ENCODE measurements around the gene WIPF2.

WIPF2 gene

DNA sequence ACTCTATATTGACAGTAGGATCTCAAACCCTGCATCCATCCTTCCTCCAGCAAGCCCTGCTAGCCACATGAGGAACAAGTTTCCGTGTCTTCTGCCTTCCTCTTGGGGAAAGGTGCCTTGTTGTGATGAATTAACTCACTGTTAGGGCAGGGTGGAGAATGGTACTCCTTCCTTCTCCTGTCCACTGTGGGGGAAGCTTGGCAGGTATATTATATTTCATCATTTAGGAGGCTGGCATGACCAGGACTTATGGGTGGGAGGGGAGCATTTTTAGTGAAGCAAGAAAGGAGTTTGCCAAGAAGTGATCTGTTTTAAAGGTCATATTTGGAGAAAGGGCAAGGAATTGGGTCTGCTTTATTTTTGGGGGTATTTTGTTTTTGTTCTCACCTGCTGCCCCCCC lies 59.3 kb downstream of the WIPF2 start:
- Histone ChIP-seq H3K4me3 (ENCODE audit: insufficient read length, low read depth) (no peak overlapping the region), H3K9ac (ENCODE audit: insufficient read length, low read depth) (no peak overlapping the region), H3K4me1 (ENCODE audit: insufficient read depth, insufficient read length) (no peaks in the 10 kb centered on the region), H3K36me3 (ENCODE audit: insufficient read depth, insufficient read length, low read length) (peaks cover 72% of the 10 kb centered on the region), H3K27me3 (ENCODE audit: insufficient read depth, insufficient read length) (no peaks in the 10 kb centered on the region), H3K9me3 (ENCODE audit: insufficient read depth, low read length) (no peaks in the 10 kb centered on the region)
- DNase-seq (ENCODE audit: low read depth, low spot score) = no peak
- no peak for TF ChIP-seq ZNF274 (IDR thresholded peaks at IDR 0.05; ENCODE audit: low read depth, low read length)
- TF ChIP-seq YY1 (IDR thresholded peaks at IDR 0.05; ENCODE audit: insufficient read depth, insufficient read length) = no peak

DNA sequence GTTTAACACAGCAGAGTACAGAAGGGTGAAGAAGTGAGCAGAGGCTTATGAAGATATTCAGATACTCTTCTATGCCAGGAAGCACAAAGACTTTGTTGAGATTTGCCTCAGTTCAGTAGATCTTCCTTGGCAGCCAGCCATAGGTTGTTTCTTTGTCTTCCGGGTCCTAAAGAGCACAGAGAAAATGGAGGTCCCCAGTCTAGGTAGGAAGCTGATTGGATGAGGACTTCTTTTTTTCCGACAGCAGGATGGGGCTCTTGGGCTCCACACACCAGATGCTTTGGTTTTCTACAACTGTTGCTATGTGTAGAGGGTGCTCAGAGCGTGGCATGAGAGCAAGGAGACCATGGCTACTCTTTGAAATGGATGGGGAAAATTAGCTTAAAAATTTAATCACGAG lies 60.3 kb downstream of the WIPF2 start:
- H3K9me3 ChIP-seq (ENCODE audit: insufficient read depth, low read length) = no peaks in the 10 kb centered on the region
- TF ChIP-seq ZNF274 (IDR thresholded peaks at IDR 0.05; ENCODE audit: low read depth, low read length) = no peak
- TF ChIP-seq YY1 (IDR thresholded peaks at IDR 0.05; ENCODE audit: insufficient read depth, insufficient read length) = no peak
- TF ChIP-seq SUZ12 (IDR thresholded peaks at IDR 0.05; ENCODE audit: extremely low read depth, insufficient read depth, insufficient read length) = no peak
- H3K27me3 ChIP-seq (ENCODE audit: insufficient read depth, insufficient read length) = no peaks in the 10 kb centered on the region
- no peaks in the 10 kb centered on the region for H3K4me1 ChIP-seq (ENCODE audit: insufficient read depth, insufficient read length)
- no peak overlapping the region for H3K4me3 ChIP-seq (ENCODE audit: insufficient read length, low read depth)
- no peak overlapping the region for H3K9ac ChIP-seq (ENCODE audit: insufficient read length, low read depth)
- peaks cover 62% of the 10 kb centered on the region for H3K36me3 ChIP-seq (ENCODE audit: insufficient read depth, insufficient read length, low read length)
- no peak for DNase-seq (ENCODE audit: low read depth, low spot score)

DNA sequence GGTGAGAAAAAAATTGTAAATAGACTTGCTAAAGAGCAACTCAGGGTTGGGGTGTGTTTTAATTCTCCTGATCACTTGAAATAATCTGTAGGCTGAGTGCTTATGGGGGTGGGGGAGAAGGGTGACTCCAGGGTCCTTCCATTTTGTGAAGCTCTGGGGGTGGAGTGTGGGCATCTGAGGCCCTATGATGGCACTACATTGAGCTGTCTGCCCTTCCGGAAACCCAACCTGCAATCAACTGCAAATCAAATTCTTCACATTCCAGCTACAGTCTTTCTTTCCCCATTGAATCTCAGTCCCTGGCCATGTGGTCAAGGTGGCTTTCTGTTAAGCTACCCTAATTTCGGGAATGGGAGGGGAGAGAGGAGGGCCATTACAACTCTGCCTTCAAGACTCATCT lies 62.6 kb downstream of the WIPF2 start:
- Histone ChIP-seq H3K4me1 (ENCODE audit: insufficient read depth, insufficient read length) (no peaks in the 10 kb centered on the region), H3K9me3 (ENCODE audit: insufficient read depth, low read length) (no peaks in the 10 kb centered on the region), H3K27me3 (ENCODE audit: insufficient read depth, insufficient read length) (no peaks in the 10 kb centered on the region), H3K9ac (ENCODE audit: insufficient read length, low read depth) (no peak overlapping the region), H3K4me3 (ENCODE audit: insufficient read length, low read depth) (no peak overlapping the region), H3K36me3 (ENCODE audit: insufficient read depth, insufficient read length, low read length) (peaks cover 43% of the 10 kb centered on the region)
- DNase-seq (ENCODE audit: low read depth, low spot score) = peak; percentile 30
- TF ChIP-seq SUZ12 (IDR thresholded peaks at IDR 0.05; ENCODE audit: extremely low read depth, insufficient read depth, insufficient read length) (no peak), YY1 (IDR thresholded peaks at IDR 0.05; ENCODE audit: insufficient read depth, insufficient read length) (no peak), ZNF274 (IDR thresholded peaks at IDR 0.05; ENCODE audit: low read depth, low read length) (no peak)

DNA sequence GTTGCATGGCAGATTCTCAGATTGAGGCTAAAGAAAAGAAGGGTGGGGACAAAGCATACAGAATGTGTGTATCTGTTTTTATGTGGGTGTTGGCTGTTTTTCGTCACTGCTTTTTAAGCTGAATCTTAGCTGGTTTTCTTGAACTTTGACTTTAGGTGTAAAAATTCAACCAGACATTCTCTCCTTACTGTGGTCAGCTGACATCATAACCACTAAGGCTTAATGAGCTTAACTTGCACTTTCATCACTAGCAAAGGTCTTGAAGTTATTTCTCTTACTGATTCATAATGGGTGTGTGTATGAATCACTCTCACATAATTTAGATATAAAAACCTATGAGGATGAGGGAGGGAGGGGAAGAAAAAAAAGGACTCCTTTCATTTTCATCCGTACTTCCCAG lies 64.6 kb downstream of the WIPF2 start:
- no peak overlapping the region for H3K9ac ChIP-seq (ENCODE audit: insufficient read length, low read depth)
- H3K4me3 ChIP-seq (ENCODE audit: insufficient read length, low read depth) = no peak overlapping the region
- no peak for DNase-seq (ENCODE audit: low read depth, low spot score)

DNA sequence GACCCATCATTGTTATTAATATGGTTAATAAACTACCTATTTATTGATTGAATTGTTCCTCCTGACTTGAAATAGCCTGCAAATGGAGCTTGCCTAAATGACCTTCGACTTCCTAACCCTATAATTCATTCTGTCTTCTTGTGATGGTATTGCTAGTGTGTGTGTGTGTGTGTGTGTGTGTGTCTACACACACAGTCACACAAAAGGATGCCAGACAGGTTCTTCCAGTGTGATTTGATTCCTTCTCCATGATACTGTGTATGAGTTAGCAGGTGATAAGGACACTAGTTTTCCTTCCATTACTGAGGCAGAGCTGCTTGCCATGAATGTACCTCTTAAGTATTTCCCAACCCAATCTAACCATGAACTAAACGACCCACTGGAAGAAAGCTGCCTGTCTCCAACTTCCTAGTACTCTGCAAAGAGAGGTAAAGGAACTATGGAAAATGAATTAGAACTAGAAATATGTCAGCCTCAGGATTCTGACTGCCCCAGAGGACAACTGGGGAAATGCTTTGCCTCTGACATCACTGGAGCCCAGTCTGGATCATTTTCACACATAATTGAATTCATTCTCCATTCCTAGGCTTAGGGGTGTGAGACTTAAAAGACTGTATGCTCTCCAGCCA lies 65.1 kb downstream of the WIPF2 start:
- no peak overlapping the region for H3K4me3 ChIP-seq (ENCODE audit: insufficient read length, low read depth)
- TF ChIP-seq SUZ12 (IDR thresholded peaks at IDR 0.05; ENCODE audit: extremely low read depth, insufficient read depth, insufficient read length) = no peak
- no peaks in the 10 kb centered on the region for H3K9me3 ChIP-seq (ENCODE audit: insufficient read depth, low read length)
- DNase-seq (ENCODE audit: low read depth, low spot score) = no peak
- no peak overlapping the region for H3K9ac ChIP-seq (ENCODE audit: insufficient read length, low read depth)
- H3K36me3 ChIP-seq (ENCODE audit: insufficient read depth, insufficient read length, low read length) = peaks cover 27% of the 10 kb centered on the region
- no peaks in the 10 kb centered on the region for H3K4me1 ChIP-seq (ENCODE audit: insufficient read depth, insufficient read length)
- no peaks in the 10 kb centered on the region for H3K27me3 ChIP-seq (ENCODE audit: insufficient read depth, insufficient read length)

More for the DNA sequence above, 64.6 kb downstream of the WIPF2 start:
- Histone ChIP-seq H3K4me1 (ENCODE audit: insufficient read depth, insufficient read length) (no peaks in the 10 kb centered on the region), H3K36me3 (ENCODE audit: insufficient read depth, insufficient read length, low read length) (peaks cover 29% of the 10 kb centered on the region), H3K9me3 (ENCODE audit: insufficient read depth, low read length) (no peaks in the 10 kb centered on the region), H3K27me3 (ENCODE audit: insufficient read depth, insufficient read length) (no peaks in the 10 kb centered on the region)
- TF ChIP-seq ZNF274 (IDR thresholded peaks at IDR 0.05; ENCODE audit: low read depth, low read length) (no peak), SUZ12 (IDR thresholded peaks at IDR 0.05; ENCODE audit: extremely low read depth, insufficient read depth, insufficient read length) (no peak), YY1 (IDR thresholded peaks at IDR 0.05; ENCODE audit: insufficient read depth, insufficient read length) (no peak)

DNA sequence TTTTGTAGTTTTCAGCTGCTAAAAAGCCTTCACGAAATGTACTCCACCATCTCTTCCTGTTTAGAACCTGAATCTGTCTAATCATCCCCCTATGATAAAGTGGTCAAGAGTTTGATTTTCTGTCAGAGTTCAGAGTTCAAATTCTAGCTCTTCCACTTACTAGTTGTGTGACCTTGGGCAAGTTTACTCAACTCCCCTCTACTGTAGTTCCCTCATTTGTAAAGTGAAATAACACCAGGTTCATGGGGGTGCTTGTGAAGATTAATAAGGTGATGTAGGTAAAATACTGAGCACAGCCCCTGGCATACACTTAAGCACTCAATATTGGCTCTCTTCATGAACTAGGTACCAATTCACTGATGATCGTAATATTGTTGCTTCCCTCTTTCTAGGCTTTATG lies 67.4 kb downstream of the WIPF2 start:
- H3K36me3 ChIP-seq (ENCODE audit: insufficient read depth, insufficient read length, low read length) = peaks cover 28% of the 10 kb centered on the region
- DNase-seq (ENCODE audit: low read depth, low spot score) = no peak

DNA sequence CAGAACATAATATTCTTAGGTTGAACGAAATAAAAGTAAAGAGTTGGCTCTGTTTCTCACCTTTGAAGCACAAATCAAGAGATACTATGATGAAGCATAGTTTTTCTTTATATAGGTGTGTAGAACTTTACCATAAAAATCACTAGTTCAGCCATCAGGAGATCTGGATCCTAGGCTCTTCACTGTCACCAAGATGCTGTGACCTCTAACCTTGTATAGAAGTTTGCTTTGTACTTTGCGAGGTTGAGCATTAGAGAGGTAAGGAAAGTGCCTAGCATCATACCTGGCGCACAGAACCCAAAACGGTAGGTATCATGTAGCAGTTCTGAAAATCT lies 68.0 kb downstream of the WIPF2 start:
- peaks cover 34% of the 10 kb centered on the region for H3K36me3 ChIP-seq (ENCODE audit: insufficient read depth, insufficient read length, low read length)
- DNase-seq (ENCODE audit: low read depth, low spot score) = no peak
- H3K27me3 ChIP-seq (ENCODE audit: insufficient read depth, insufficient read length) = no peaks in the 10 kb centered on the region
- H3K9ac ChIP-seq (ENCODE audit: insufficient read length, low read depth) = no peak overlapping the region
- no peak for TF ChIP-seq YY1 (IDR thresholded peaks at IDR 0.05; ENCODE audit: insufficient read depth, insufficient read length)
- no peak for TF ChIP-seq SUZ12 (IDR thresholded peaks at IDR 0.05; ENCODE audit: extremely low read depth, insufficient read depth, insufficient read length)
- TF ChIP-seq ZNF274 (IDR thresholded peaks at IDR 0.05; ENCODE audit: low read depth, low read length) = no peak
- H3K4me3 ChIP-seq (ENCODE audit: insufficient read length, low read depth) = no peak overlapping the region
- H3K4me1 ChIP-seq (ENCODE audit: insufficient read depth, insufficient read length) = peaks cover 4% of the 10 kb centered on the region
- H3K9me3 ChIP-seq (ENCODE audit: insufficient read depth, low read length) = no peaks in the 10 kb centered on the region

More for the DNA sequence above, 67.4 kb downstream of the WIPF2 start:
- Histone ChIP-seq H3K4me1 (ENCODE audit: insufficient read depth, insufficient read length) (peaks cover 4% of the 10 kb centered on the region), H3K27me3 (ENCODE audit: insufficient read depth, insufficient read length) (no peaks in the 10 kb centered on the region), H3K9ac (ENCODE audit: insufficient read length, low read depth) (no peak overlapping the region), H3K9me3 (ENCODE audit: insufficient read depth, low read length) (no peaks in the 10 kb centered on the region), H3K4me3 (ENCODE audit: insufficient read length, low read depth) (no peak overlapping the region)
- TF ChIP-seq ZNF274 (IDR thresholded peaks at IDR 0.05; ENCODE audit: low read depth, low read length) = no peak
- TF ChIP-seq SUZ12 (IDR thresholded peaks at IDR 0.05; ENCODE audit: extremely low read depth, insufficient read depth, insufficient read length) = no peak
- no peak for TF ChIP-seq YY1 (IDR thresholded peaks at IDR 0.05; ENCODE audit: insufficient read depth, insufficient read length)
